GM19463 (cell line): ENCODE results near the gene RBM44.

Experiments used
- ATAC-seq: cut with Tn5 transposase; IDR thresholded peaks from one replicate; pipeline ENCODE4 v1.9.1; 2021; ENCODE audit warnings: mild to moderate bottlenecking, moderate library complexity; ENCODE audit not compliant: unreplicated experiment

The RBM44 gene

DNA sequence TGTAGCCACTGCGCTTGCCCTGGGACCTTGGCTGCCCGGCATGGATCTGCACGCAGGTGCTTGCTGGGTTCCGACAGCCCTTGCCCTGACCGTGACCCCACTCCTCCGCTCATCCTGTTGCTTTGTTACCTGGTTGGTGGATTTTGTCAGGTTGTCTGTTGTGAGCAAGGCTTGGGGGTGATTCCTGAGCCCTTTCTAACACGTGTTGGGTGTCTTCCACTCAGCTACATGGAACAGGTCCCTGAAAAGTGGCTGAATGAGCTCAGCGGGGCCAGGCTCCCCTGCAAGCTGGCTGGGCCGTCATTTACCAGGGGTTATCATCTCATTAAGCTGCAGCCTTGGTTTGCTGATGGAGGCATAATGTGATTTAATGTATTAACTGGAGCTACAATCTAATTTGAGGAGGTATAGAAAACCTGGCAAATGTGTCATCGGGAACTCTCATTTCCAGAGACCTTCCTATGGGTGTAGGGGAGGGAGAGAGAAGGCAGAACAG lies 85.4 kb downstream of the RBM44 start:
- ATAC-seq, result no peak

- ATAC-seq, result no peak
These were observed 86.1 kb downstream of the RBM44 start for GRCh38 chr2:237884681-237885080.

- no peak for ATAC-seq
These were observed 86.7 kb downstream of the RBM44 start for GRCh38 chr2:237885111-237885930.

GRCh38 chr2:237885931-237886684 lies 87.5 kb downstream of the RBM44 start:
- no peak for ATAC-seq

- ATAC-seq, result no peak
These were observed 88.3 kb downstream of the RBM44 start for GRCh38 chr2:237886685-237887481.

- no peak for ATAC-seq
These were observed 89.8 kb downstream of the RBM44 start for GRCh38 chr2:237888389-237888788.

DNA sequence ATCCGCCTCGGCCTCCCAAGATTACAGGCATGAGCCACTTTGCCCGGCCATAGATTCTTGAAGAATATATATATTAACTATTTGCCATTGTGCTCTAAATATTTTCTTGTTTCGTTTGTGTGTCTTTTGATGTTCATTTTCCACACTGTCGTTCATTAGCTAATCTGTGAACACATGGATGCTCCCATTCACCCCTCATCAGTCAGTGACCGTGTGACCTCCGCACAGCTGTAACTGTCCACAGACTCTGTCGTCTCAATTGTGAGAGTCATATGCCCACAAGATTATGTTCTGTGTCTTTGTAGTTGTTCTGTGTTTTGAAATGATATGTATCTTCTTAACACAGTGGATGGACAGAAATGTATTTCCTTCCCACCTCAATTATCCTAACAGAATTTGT lies 90.4 kb downstream of the RBM44 start:
- ATAC-seq, result no peak

- ATAC-seq, result no peak
These were observed 91.2 kb downstream of the RBM44 start for GRCh38 chr2:237889811-237890210.
